Tibial nerve (tissue), 3 donors: ENCODE measurements around the gene SPTBN1.

Source experiments
- POLR2A ChIP-seq, 2 donors: fragments of 450-650 bp; IDR thresholded peaks; one replicate each; pipeline ENCODE4 v1.6.1; 2017; ENCODE audit warnings: antibody characterized with exemption in 2 of 2, mild to moderate bottlenecking in 2 of 2, moderate library complexity in 2 of 2
- TF ChIP-seq, protein P1 (sequence below), 5 experiments: fragments of 200-600 bp in 3 of 5; fragments of 450-650 bp in 2 of 5; sonication (generic) in 3 of 5; IDR thresholded peaks; one replicate each; pipeline ENCODE4 v1.5.1; 2016 to 2019; ENCODE audit warnings: antibody characterized with exemption in 5 of 5, mild to moderate bottlenecking in 3 of 5, moderate library complexity in 2 of 5

DNA sequence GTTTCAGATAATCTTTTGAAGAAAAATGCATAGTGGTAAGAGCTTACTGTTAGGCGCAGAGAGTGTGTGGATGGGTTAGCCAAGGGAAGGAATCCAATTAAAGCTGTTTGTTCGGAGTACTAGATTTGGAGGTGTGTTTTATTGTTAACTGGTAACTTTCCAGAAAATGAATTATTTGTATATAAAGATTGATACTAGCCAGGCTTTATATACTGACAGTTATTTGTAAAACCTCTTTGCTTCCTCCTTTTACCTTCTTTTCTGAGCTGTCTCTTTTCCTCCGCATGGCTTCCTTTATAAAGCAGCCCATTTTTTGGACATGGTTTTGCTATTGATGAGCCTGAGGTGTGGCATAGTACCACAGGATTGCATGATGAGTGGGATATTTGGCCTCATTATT, 25.6 kb downstream of the SPTBN1 start:
- TF ChIP-seq, protein P1, sequence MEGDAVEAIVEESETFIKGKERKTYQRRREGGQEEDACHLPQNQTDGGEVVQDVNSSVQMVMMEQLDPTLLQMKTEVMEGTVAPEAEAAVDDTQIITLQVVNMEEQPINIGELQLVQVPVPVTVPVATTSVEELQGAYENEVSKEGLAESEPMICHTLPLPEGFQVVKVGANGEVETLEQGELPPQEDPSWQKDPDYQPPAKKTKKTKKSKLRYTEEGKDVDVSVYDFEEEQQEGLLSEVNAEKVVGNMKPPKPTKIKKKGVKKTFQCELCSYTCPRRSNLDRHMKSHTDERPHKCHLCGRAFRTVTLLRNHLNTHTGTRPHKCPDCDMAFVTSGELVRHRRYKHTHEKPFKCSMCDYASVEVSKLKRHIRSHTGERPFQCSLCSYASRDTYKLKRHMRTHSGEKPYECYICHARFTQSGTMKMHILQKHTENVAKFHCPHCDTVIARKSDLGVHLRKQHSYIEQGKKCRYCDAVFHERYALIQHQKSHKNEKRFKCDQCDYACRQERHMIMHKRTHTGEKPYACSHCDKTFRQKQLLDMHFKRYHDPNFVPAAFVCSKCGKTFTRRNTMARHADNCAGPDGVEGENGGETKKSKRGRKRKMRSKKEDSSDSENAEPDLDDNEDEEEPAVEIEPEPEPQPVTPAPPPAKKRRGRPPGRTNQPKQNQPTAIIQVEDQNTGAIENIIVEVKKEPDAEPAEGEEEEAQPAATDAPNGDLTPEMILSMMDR (IDR thresholded peaks at IDR 0.05): no peak
- TF ChIP-seq POLR2A (IDR thresholded peaks at IDR 0.05): no peak
